Measurements from ENCODE around the gene SLC6A7. TPM values are rescaled to one million over a fixed set of nuclear protein-coding genes. Genes with fewer than 3 reads are reported as not detected.

The SLC6A7 gene
- polyA plus RNA-seq, 1 donor: 5.7 TPM

DNA sequence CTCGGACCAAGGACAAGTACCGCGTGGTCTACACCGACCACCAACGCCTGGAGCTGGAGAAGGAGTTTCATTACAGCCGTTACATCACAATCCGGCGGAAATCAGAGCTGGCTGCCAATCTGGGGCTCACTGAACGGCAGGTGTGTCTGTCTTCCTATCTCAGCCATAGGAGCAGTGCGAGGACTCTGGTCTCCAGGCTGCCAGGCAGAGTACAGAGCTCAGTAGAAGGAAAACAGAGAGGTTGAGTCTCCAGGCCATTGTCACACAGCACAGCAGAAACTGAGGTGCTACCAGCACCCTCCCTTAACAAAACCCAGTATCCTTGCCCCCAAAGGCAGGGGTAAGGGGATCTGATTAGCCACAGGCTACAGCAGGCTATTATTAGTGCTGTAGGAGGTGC is 7.1 kb upstream of the SLC6A7 start:
- Histone ChIP-seq H3K27ac (ENCODE audit: low read length) (peak overlapping the region; percentile 90), H3K27me3 (ENCODE audit: control insufficient read depth, insufficient read depth, low read length) (no peaks in the 10 kb centered on the region), H3K9me3 (ENCODE audit: control insufficient read depth, low read depth, low read length) (no peaks in the 10 kb centered on the region), H3K4me1 (ENCODE audit: control insufficient read depth, insufficient read depth, low read length) (peaks cover 97% of the 10 kb centered on the region), H3K36me3 (ENCODE audit: control insufficient read depth, insufficient read depth, low read length) (peaks cover 52% of the 10 kb centered on the region), H3K4me3 (ENCODE audit: low read length) (no peak overlapping the region)
- no peak for DNase-seq
- WGBS (ENCODE audit: insufficient coverage, low lambda C conversion rate): no CpG with 5 or more reads among the region's 10 CpGs

DNA sequence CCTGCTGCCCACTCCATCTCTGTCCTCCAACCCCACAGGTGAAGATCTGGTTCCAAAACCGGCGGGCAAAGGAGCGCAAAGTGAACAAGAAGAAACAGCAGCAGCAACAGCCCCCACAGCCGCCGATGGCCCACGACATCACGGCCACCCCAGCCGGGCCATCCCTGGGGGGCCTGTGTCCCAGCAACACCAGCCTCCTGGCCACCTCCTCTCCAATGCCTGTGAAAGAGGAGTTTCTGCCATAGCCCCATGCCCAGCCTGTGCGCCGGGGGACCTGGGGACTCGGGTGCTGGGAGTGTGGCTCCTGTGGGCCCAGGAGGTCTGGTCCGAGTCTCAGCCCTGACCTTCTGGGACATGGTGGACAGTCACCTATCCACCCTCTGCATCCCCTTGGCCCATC is 6.4 kb upstream of the SLC6A7 start:
- H3K27ac ChIP-seq (ENCODE audit: low read length): peak overlapping the region; percentile 90
- H3K36me3 ChIP-seq (ENCODE audit: control insufficient read depth, insufficient read depth, low read length): peaks cover 52% of the 10 kb centered on the region
- H3K4me3 ChIP-seq (ENCODE audit: low read length): no peak overlapping the region
- no peak for DNase-seq
- no peaks in the 10 kb centered on the region for H3K27me3 ChIP-seq (ENCODE audit: control insufficient read depth, insufficient read depth, low read length)
- WGBS (ENCODE audit: insufficient coverage, low lambda C conversion rate): no CpG with 5 or more reads among the region's 12 CpGs
- H3K9me3 ChIP-seq (ENCODE audit: control insufficient read depth, low read depth, low read length): no peaks in the 10 kb centered on the region
- H3K4me1 ChIP-seq (ENCODE audit: control insufficient read depth, insufficient read depth, low read length): peaks cover 98% of the 10 kb centered on the region

- peaks cover 98% of the 10 kb centered on the region for H3K4me1 ChIP-seq (ENCODE audit: control insufficient read depth, insufficient read depth, low read length)
- no peaks in the 10 kb centered on the region for H3K27me3 ChIP-seq (ENCODE audit: control insufficient read depth, insufficient read depth, low read length)
- H3K9me3 ChIP-seq (ENCODE audit: control insufficient read depth, low read depth, low read length): no peaks in the 10 kb centered on the region
- no CpG with 5 or more reads among the region's 2 CpGs for whole genome bisulfite sequencing (ENCODE audit: insufficient coverage, low lambda C conversion rate)
- DNase-seq: no peak
- no peak overlapping the region for H3K4me3 ChIP-seq (ENCODE audit: low read length)
- H3K36me3 ChIP-seq (ENCODE audit: control insufficient read depth, insufficient read depth, low read length): peaks cover 50% of the 10 kb centered on the region
- peak overlapping the region; percentile 90 for H3K27ac ChIP-seq (ENCODE audit: low read length)
Observed at GRCh38 chr5:150184006-150184405, 5.9 kb upstream of the SLC6A7 start.

- Histone ChIP-seq H3K27ac (ENCODE audit: low read length) (peak overlapping the region; percentile 90), H3K9me3 (ENCODE audit: control insufficient read depth, low read depth, low read length) (no peaks in the 10 kb centered on the region), H3K4me1 (ENCODE audit: control insufficient read depth, insufficient read depth, low read length) (peaks cover 96% of the 10 kb centered on the region), H3K36me3 (ENCODE audit: control insufficient read depth, insufficient read depth, low read length) (peaks cover 41% of the 10 kb centered on the region), H3K27me3 (ENCODE audit: control insufficient read depth, insufficient read depth, low read length) (peaks cover 10% of the 10 kb centered on the region), H3K4me3 (ENCODE audit: low read length) (no peak overlapping the region)
- DNase-seq: peak; percentile 95 to 98
- no CpG with 5 or more reads among the region's 12 CpGs for WGBS (ENCODE audit: insufficient coverage, low lambda C conversion rate)
Observed at GRCh38 chr5:150184990-150185912, 4.6 kb upstream of the SLC6A7 start.

- Histone ChIP-seq H3K4me3 (ENCODE audit: low read length) (no peak overlapping the region), H3K27ac (ENCODE audit: low read length) (peak overlapping the region; percentile 90), H3K27me3 (ENCODE audit: control insufficient read depth, insufficient read depth, low read length) (peaks cover 18% of the 10 kb centered on the region), H3K4me1 (ENCODE audit: control insufficient read depth, insufficient read depth, low read length) (peaks cover 92% of the 10 kb centered on the region), H3K9me3 (ENCODE audit: control insufficient read depth, low read depth, low read length) (no peaks in the 10 kb centered on the region), H3K36me3 (ENCODE audit: control insufficient read depth, insufficient read depth, low read length) (peaks cover 41% of the 10 kb centered on the region)
- DNase-seq: no peak
- no CpG with 5 or more reads among the region's 8 CpGs for WGBS (ENCODE audit: insufficient coverage, low lambda C conversion rate)
Observed at GRCh38 chr5:150186137-150186536, 3.7 kb upstream of the SLC6A7 start.

- DNase-seq: peak in 1 of 2 donors; percentile 69
- WGBS (ENCODE audit: insufficient coverage, low lambda C conversion rate): no CpG with 5 or more reads among the region's 4 CpGs
- H3K4me1 ChIP-seq (ENCODE audit: control insufficient read depth, insufficient read depth, low read length): peaks cover 85% of the 10 kb centered on the region
- no peaks in the 10 kb centered on the region for H3K9me3 ChIP-seq (ENCODE audit: control insufficient read depth, low read depth, low read length)
- no peak overlapping the region for H3K4me3 ChIP-seq (ENCODE audit: low read length)
- H3K36me3 ChIP-seq (ENCODE audit: control insufficient read depth, insufficient read depth, low read length): peaks cover 37% of the 10 kb centered on the region
- H3K27me3 ChIP-seq (ENCODE audit: control insufficient read depth, insufficient read depth, low read length): peaks cover 18% of the 10 kb centered on the region
- H3K27ac ChIP-seq (ENCODE audit: low read length): peak overlapping the region; percentile 90
Observed at GRCh38 chr5:150186897-150187296, 3.0 kb upstream of the SLC6A7 start.

GRCh38 chr5:150188146-150188842 is 1.6 kb upstream of the SLC6A7 start:
- H3K4me1 ChIP-seq (ENCODE audit: control insufficient read depth, insufficient read depth, low read length): peaks cover 71% of the 10 kb centered on the region
- DNase-seq: peak; percentile 74 to 80
- peaks cover 18% of the 10 kb centered on the region for H3K27me3 ChIP-seq (ENCODE audit: control insufficient read depth, insufficient read depth, low read length)
- H3K4me3 ChIP-seq (ENCODE audit: low read length): no peak overlapping the region
- H3K9me3 ChIP-seq (ENCODE audit: control insufficient read depth, low read depth, low read length): no peaks in the 10 kb centered on the region
- peaks cover 23% of the 10 kb centered on the region for H3K36me3 ChIP-seq (ENCODE audit: control insufficient read depth, insufficient read depth, low read length)
- 0% methylated on average over 1 of the region's 3 CpGs for WGBS (ENCODE audit: insufficient coverage, low lambda C conversion rate)
- peak overlapping the region; percentile 90 for H3K27ac ChIP-seq (ENCODE audit: low read length)

DNA sequence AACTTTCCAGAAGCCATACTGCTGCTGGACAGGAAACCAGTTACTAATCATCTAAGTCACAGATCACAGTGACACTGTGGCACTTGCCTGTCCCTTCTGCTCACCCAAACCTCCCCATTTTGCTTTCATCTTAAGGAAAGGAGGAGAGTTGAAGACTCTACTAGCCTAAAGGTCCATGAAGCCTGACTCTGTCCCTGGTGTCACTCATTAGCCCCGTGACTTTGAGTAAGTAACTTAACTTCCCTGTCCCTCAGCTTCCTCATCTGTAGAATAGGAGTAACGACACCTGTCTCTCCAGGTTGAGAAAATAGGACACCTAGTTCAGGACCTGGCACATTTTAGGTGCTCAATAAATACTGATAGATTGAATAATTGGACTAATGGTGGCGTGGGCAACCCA is 536 bp upstream of the SLC6A7 start:
- Histone ChIP-seq H3K27me3 (ENCODE audit: control insufficient read depth, insufficient read depth, low read length) (peaks cover 18% of the 10 kb centered on the region), H3K9me3 (ENCODE audit: control insufficient read depth, low read depth, low read length) (no peaks in the 10 kb centered on the region), H3K4me3 (ENCODE audit: low read length) (no peak overlapping the region), H3K36me3 (ENCODE audit: control insufficient read depth, insufficient read depth, low read length) (peaks cover 13% of the 10 kb centered on the region), H3K27ac (ENCODE audit: low read length) (peak overlapping the region; percentile 90), H3K4me1 (ENCODE audit: control insufficient read depth, insufficient read depth, low read length) (peaks cover 60% of the 10 kb centered on the region)
- DNase-seq: no peak
- 100% methylated on average over 1 of the region's 3 CpGs for WGBS (ENCODE audit: insufficient coverage, low lambda C conversion rate)

DNA sequence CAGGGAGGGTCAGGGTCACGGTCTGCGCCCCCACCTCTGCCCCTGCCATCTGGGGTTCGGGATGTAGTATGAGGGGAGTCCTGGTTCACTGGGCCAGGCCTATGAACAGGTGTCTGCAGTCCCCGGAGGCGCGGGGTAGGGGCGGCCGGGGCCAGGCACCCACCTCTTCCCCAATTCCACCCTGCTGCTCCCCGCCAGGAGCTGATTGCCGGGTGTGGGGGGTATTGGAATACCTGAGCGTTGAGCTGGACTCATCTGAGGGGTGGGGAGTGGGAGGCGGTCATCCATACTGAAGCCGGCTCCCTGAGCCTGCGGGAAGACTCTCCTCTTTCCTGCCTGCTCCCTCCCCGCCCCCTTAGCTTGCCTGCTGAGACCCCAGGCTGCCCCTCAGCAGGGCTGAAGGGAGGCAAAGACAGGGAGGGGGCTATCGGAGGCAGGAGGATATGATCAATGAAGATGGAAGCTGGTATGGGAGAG is 679 bp downstream of the SLC6A7 start:
- no peak overlapping the region for H3K27ac ChIP-seq (ENCODE audit: low read length)
- H3K36me3 ChIP-seq (ENCODE audit: control insufficient read depth, insufficient read depth, low read length): peaks cover 8% of the 10 kb centered on the region
- DNase-seq: no peak
- H3K27me3 ChIP-seq (ENCODE audit: control insufficient read depth, insufficient read depth, low read length): peaks cover 18% of the 10 kb centered on the region
- no peaks in the 10 kb centered on the region for H3K9me3 ChIP-seq (ENCODE audit: control insufficient read depth, low read depth, low read length)
- no CpG with 5 or more reads among the region's 16 CpGs for WGBS (ENCODE audit: insufficient coverage, low lambda C conversion rate)
- peaks cover 50% of the 10 kb centered on the region for H3K4me1 ChIP-seq (ENCODE audit: control insufficient read depth, insufficient read depth, low read length)
- peak overlapping the region; percentile 30 for H3K4me3 ChIP-seq (ENCODE audit: low read length)

GRCh38 chr5:150190987-150191386 is 1.1 kb downstream of the SLC6A7 start:
- H3K9me3 ChIP-seq (ENCODE audit: control insufficient read depth, low read depth, low read length): no peaks in the 10 kb centered on the region
- WGBS (ENCODE audit: insufficient coverage, low lambda C conversion rate): no CpG with 5 or more reads among the region's 2 CpGs
- H3K36me3 ChIP-seq (ENCODE audit: control insufficient read depth, insufficient read depth, low read length): peaks cover 5% of the 10 kb centered on the region
- no peak overlapping the region for H3K27ac ChIP-seq (ENCODE audit: low read length)
- peaks cover 46% of the 10 kb centered on the region for H3K4me1 ChIP-seq (ENCODE audit: control insufficient read depth, insufficient read depth, low read length)
- DNase-seq: no peak
- H3K4me3 ChIP-seq (ENCODE audit: low read length): no peak overlapping the region
- H3K27me3 ChIP-seq (ENCODE audit: control insufficient read depth, insufficient read depth, low read length): peaks cover 18% of the 10 kb centered on the region

Measured in large intestine (tissue), 3 donors.